H1 (cell line): ENCODE measurements around the gene PRAME.

Source experiments
- BCL11A ChIP-seq, 2 experiments: IDR thresholded peaks; one replicate each; pipeline ENCODE4 v1.6.1; 2011; ENCODE audit warnings: low read depth in 2 of 2, low read length in 2 of 2, mild to moderate bottlenecking in 2 of 2
- CBX5 ChIP-seq: fragments of 300-800, 300-1000 bp; sonication (generic); IDR thresholded peaks from 2 replicates; pipeline ENCODE4 v1.7.1; 2016; ENCODE audit warnings: antibody characterized with exemption, low read length, low read depth
- CEBPB ChIP-seq: IDR thresholded peaks from 2 replicates; pipeline ENCODE4 v1.6.1; 2012; ENCODE audit warnings: low read depth, low read length
- E2F6 ChIP-seq: IDR thresholded peaks from 2 replicates; pipeline ENCODE4 v1.6.1; 2012; ENCODE audit warnings: inconsistent platforms
- EZH2 ChIP-seq: fragments of 200-600 bp; sonication (generic); IDR thresholded peaks from 2 replicates; pipeline ENCODE4 v1.7.1; 2012; ENCODE audit warnings: low read depth, mild to moderate bottlenecking, moderate library complexity, low read length, inconsistent platforms; ENCODE audit not compliant: severe bottlenecking
- JUN ChIP-seq: IDR thresholded peaks from 2 replicates; pipeline ENCODE4 v1.6.1; 2011; ENCODE audit warnings: low read depth, mild to moderate bottlenecking, improper control_type of control experiment, low read length
- NRF1 ChIP-seq: IDR thresholded peaks from 2 replicates; pipeline ENCODE4 v1.6.1; 2011; ENCODE audit warnings: mild to moderate bottlenecking, low read depth, low read length, improper control_type of control experiment
- POU5F1 ChIP-seq: IDR thresholded peaks from 2 replicates; pipeline ENCODE4 v1.6.1; 2011; ENCODE audit warnings: low read depth, mild to moderate bottlenecking, low read length, moderate library complexity
- SIRT6 ChIP-seq: IDR thresholded peaks from one replicate; pipeline ENCODE4 v1.7.1; 2012; ENCODE audit warnings: low read length, inconsistent platforms
- SRF ChIP-seq: IDR thresholded peaks from 2 replicates; pipeline ENCODE4 v1.6.1; 2011; ENCODE audit warnings: mild to moderate bottlenecking, low read depth, low read length, moderate library complexity
- TF ChIP-seq, protein P1 (sequence below): IDR thresholded peaks from 2 replicates; pipeline ENCODE4 v1.6.1; 2011; ENCODE audit warnings: low read length, improper control_type of control experiment
- TF ChIP-seq, protein P2 (sequence below), 3 experiments: IDR thresholded peaks; 1 replicate in 2 of 3; 2 replicates in 1 of 3; pipeline versions ENCODE4 v1.5.1 to v1.6.1; 2011; ENCODE audit warnings: low read length in 3 of 3, mild to moderate bottlenecking in 3 of 3, inconsistent platforms in 2 of 3, low read depth in 1 of 3, moderate library complexity in 1 of 3; ENCODE audit not compliant: insufficient read depth in 1 of 3; ENCODE audit errors: control extremely low read depth in 1 of 3

DNA sequence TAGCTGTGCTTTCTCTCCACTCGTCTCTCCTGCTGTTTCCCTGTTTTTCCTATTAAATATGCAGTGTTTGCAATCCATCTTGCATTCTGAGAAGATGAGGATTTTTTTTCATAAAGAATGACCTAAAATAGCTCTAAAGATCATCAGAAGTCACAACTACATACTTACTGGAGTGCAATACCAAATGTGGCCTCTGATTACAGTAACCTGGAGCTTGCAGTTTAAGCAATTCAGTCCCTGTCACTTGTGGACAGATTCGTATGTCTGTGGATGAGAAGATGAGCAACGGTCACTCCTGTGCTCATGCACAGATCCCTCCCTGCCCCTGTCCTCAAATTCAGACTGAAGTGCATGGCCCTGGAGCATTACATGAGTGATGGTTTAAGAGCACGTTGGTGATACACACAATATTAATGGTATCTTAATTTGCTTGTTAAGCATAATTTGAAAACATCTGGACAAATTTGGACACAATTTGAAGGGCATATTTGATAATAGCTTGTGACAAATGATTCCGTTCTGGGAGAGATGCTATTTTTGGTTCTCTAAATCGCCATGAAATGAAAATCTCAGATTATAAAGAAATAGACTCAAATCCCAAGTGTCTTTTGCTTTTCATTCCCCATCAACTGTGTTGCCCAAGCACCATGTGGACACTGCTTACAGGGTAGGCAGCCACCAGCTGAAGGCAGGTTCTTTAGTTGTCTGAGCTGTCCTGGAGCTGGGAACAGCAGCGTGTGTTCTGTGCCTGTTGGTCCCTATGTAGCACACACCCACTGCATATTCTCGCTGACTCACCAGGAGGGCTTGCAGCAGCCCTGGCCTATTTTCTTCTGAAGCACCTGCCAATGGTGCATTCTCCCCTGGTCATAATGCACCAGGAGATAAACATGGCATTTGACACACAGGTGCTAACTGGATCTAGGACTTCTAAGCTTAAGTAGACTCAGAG lies 32.6 kb upstream of the PRAME start:
- TF ChIP-seq POU5F1 (no peak), EZH2 (no peak), SIRT6 (no peak), CBX5 (no peak), SRF (no peak), BCL11A (IDR thresholded peaks at IDR 0.05; ENCODE audit: low read depth in 2 of 2, low read length in 2 of 2) (no peak), CEBPB (no peak), JUN (no peak), E2F6 (no peak), NRF1 (no peak)
- TF ChIP-seq, protein P1, sequence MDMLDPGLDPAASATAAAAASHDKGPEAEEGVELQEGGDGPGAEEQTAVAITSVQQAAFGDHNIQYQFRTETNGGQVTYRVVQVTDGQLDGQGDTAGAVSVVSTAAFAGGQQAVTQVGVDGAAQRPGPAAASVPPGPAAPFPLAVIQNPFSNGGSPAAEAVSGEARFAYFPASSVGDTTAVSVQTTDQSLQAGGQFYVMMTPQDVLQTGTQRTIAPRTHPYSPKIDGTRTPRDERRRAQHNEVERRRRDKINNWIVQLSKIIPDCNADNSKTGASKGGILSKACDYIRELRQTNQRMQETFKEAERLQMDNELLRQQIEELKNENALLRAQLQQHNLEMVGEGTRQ = no peak
- TF ChIP-seq, protein P2, sequence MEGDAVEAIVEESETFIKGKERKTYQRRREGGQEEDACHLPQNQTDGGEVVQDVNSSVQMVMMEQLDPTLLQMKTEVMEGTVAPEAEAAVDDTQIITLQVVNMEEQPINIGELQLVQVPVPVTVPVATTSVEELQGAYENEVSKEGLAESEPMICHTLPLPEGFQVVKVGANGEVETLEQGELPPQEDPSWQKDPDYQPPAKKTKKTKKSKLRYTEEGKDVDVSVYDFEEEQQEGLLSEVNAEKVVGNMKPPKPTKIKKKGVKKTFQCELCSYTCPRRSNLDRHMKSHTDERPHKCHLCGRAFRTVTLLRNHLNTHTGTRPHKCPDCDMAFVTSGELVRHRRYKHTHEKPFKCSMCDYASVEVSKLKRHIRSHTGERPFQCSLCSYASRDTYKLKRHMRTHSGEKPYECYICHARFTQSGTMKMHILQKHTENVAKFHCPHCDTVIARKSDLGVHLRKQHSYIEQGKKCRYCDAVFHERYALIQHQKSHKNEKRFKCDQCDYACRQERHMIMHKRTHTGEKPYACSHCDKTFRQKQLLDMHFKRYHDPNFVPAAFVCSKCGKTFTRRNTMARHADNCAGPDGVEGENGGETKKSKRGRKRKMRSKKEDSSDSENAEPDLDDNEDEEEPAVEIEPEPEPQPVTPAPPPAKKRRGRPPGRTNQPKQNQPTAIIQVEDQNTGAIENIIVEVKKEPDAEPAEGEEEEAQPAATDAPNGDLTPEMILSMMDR (IDR thresholded peaks at IDR 0.05; ENCODE audit: control extremely low read depth in 1 of 3, insufficient read depth in 1 of 3, low read depth in 1 of 3, low read length in 3 of 3) = no peak
